Endothelial cell of umbilical vein (primary cell): Measurements from ENCODE around the gene DHX34.

ENCODE experiments used
- EZH2 ChIP-seq: IDR thresholded peaks from 2 replicates; pipeline ENCODE4 v1.6.1; 2012; ENCODE audit warnings: borderline replicate concordance, low read depth, mild to moderate bottlenecking, moderate library complexity, low read length, inconsistent platforms; ENCODE audit not compliant: severe bottlenecking
- MYC ChIP-seq: IDR thresholded peaks from one replicate; pipeline ENCODE4 v1.6.1; 2011; ENCODE audit warnings: mild to moderate bottlenecking, low read depth, low read length
- POLR2A ChIP-seq: IDR thresholded peaks from 2 replicates; pipeline ENCODE4 v1.6.1; 2012; ENCODE audit warnings: low read depth, mild to moderate bottlenecking, control low read depth, low read length
- POLR2AphosphoS5 ChIP-seq: IDR thresholded peaks from 2 replicates; pipeline ENCODE4 v1.6.1; 2012; ENCODE audit warnings: low read depth, mild to moderate bottlenecking, control low read depth, low read length, moderate library complexity; ENCODE audit not compliant: insufficient read depth
- TF ChIP-seq, protein P1 (sequence below), 2 donors: IDR thresholded peaks; 1 replicate in 1 of 2; 2 replicates in 1 of 2; pipeline ENCODE4 v1.5.1; 2011; ENCODE audit warnings: low read length in 2 of 2, mild to moderate bottlenecking in 2 of 2, moderate library complexity in 2 of 2, control low read depth in 1 of 2, inconsistent platforms in 1 of 2, low read depth in 1 of 2; ENCODE audit not compliant: insufficient read depth in 1 of 2; ENCODE audit errors: extremely low read depth in 1 of 2
- TF ChIP-seq, protein P2 (sequence below): IDR thresholded peaks from 2 replicates; pipeline ENCODE4 v1.6.1; 2011; ENCODE audit not compliant: insufficient read depth, insufficient read length

DNA sequence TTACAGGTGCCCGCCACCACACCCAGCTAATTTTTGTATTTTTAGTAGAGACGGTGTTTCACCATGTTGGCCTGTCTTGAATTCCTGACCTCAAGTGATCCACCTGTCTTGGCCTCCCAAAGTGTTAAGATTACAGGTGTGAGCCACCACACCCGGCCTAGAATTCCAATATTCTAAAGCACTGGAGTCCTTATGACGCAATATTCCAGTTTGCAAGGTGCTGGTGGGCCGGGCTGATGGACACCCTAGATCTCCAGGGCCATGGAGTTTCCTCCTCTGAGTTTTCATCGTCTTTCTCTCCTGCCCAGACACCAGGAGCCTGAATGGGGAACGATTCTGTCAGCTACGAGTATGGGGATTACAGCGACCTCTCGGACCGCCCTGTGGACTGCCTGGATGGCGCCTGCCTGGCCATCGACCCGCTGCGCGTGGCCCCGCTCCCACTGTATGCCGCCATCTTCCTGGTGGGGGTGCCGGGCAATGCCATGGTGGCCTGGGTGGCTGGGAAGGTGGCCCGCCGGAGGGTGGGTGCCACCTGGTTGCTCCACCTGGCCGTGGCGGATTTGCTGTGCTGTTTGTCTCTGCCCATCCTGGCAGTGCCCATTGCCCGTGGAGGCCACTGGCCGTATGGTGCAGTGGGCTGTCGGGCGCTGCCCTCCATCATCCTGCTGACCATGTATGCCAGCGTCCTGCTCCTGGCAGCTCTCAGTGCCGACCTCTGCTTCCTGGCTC lies 8.5 kb upstream of the DHX34 start:
- TF ChIP-seq POLR2A = no peak
- TF ChIP-seq, protein P1, sequence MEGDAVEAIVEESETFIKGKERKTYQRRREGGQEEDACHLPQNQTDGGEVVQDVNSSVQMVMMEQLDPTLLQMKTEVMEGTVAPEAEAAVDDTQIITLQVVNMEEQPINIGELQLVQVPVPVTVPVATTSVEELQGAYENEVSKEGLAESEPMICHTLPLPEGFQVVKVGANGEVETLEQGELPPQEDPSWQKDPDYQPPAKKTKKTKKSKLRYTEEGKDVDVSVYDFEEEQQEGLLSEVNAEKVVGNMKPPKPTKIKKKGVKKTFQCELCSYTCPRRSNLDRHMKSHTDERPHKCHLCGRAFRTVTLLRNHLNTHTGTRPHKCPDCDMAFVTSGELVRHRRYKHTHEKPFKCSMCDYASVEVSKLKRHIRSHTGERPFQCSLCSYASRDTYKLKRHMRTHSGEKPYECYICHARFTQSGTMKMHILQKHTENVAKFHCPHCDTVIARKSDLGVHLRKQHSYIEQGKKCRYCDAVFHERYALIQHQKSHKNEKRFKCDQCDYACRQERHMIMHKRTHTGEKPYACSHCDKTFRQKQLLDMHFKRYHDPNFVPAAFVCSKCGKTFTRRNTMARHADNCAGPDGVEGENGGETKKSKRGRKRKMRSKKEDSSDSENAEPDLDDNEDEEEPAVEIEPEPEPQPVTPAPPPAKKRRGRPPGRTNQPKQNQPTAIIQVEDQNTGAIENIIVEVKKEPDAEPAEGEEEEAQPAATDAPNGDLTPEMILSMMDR (IDR thresholded peaks at IDR 0.05; ENCODE audit: extremely low read depth in 1 of 2, insufficient read depth in 1 of 2, low read depth in 1 of 2, low read length in 2 of 2) = no peak
- TF ChIP-seq, protein P2, sequence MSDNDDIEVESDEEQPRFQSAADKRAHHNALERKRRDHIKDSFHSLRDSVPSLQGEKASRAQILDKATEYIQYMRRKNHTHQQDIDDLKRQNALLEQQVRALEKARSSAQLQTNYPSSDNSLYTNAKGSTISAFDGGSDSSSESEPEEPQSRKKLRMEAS = no peak
- TF ChIP-seq POLR2AphosphoS5 = no peak
- TF ChIP-seq EZH2 = no peak
- no peak for TF ChIP-seq MYC
